Measurements from ENCODE around the gene ABCB11. TPM values are rescaled to one million over a fixed set of nuclear protein-coding genes. Genes with fewer than 3 reads are reported as not detected.
"Not testable (repeated sequence)": the region's sequence is repeated elsewhere in the genome, so short reads cannot be mapped to it uniquely, and the experiment has no call there.

Gene ABCB11
- total RNA-seq, 1 donor from 2014 or later = 7.9 TPM

- no peak for DNase-seq (ENCODE audit: low spot score)
Measured at GRCh38 chr2:169042856-169043255, 11.7 kb upstream of the ABCB11 start.

- DNase-seq (ENCODE audit: low spot score) = no peak
Measured at GRCh38 chr2:169041594-169041993, 10.5 kb upstream of the ABCB11 start.

GRCh38 chr2:169039702-169040101, 8.6 kb upstream of the ABCB11 start:
- no peak for DNase-seq (ENCODE audit: low spot score)

GRCh38 chr2:169038338-169038757, 7.2 kb upstream of the ABCB11 start:
- DNase-seq (ENCODE audit: low spot score) = peak; percentile 9

- DNase-seq (ENCODE audit: low spot score) = no peak
Measured at GRCh38 chr2:169036736-169037440, 5.8 kb upstream of the ABCB11 start.

GRCh38 chr2:169035887-169036286, 4.8 kb upstream of the ABCB11 start:
- no peak for DNase-seq (ENCODE audit: low spot score)

- DNase-seq (ENCODE audit: low spot score) = no peak
Measured at GRCh38 chr2:169034984-169035544, 3.9 kb upstream of the ABCB11 start.

GRCh38 chr2:169034256-169034655, 3.1 kb upstream of the ABCB11 start:
- DNase-seq (ENCODE audit: low spot score) = no peak

GRCh38 chr2:169029341-169029740, 1.8 kb downstream of the ABCB11 start:
- DNase-seq (ENCODE audit: low spot score) = no peak

GRCh38 chr2:169027234-169027633, 3.9 kb downstream of the ABCB11 start:
- DNase-seq (ENCODE audit: low spot score) = no peak

- no peak for DNase-seq (ENCODE audit: low spot score)
Measured at GRCh38 chr2:169026056-169026455, 5.1 kb downstream of the ABCB11 start.

GRCh38 chr2:169023161-169023560, 8.0 kb downstream of the ABCB11 start:
- peak; percentile 69 for DNase-seq (ENCODE audit: low spot score)

- no peak for DNase-seq (ENCODE audit: low spot score)
Measured at GRCh38 chr2:169018390-169018789, 12.7 kb downstream of the ABCB11 start.

- no peak for DNase-seq (ENCODE audit: low spot score)
Measured at GRCh38 chr2:169015943-169016342, 15.2 kb downstream of the ABCB11 start.

GRCh38 chr2:169014780-169015179, 16.3 kb downstream of the ABCB11 start:
- DNase-seq (ENCODE audit: low spot score) = no peak

- no peak for DNase-seq (ENCODE audit: low spot score)
Measured at GRCh38 chr2:169013628-169014026, 17.5 kb downstream of the ABCB11 start.

GRCh38 chr2:169012812-169013627, 18.1 kb downstream of the ABCB11 start:
- DNase-seq (ENCODE audit: low spot score) = no peak

- DNase-seq (ENCODE audit: low spot score) = not testable (repeated sequence)
Measured at GRCh38 chr2:169012191-169012792, 18.8 kb downstream of the ABCB11 start.

GRCh38 chr2:169011698-169012097, 19.4 kb downstream of the ABCB11 start:
- no peak for DNase-seq (ENCODE audit: low spot score)

GRCh38 chr2:169010633-169011460, 20.3 kb downstream of the ABCB11 start:
- no peak for DNase-seq (ENCODE audit: low spot score)

GRCh38 chr2:169009865-169010579, 21.1 kb downstream of the ABCB11 start:
- DNase-seq (ENCODE audit: low spot score) = no peak

Data from umbilical cord (tissue), 2 donors.